Hematopoietic multipotent progenitor cell (in vitro differentiated cells): ENCODE data around the gene C4B. TPM values are rescaled to one million over a fixed set of nuclear protein-coding genes. Genes with fewer than 3 reads are reported as not detected.
"Not testable (repeated sequence)": the region's sequence is repeated elsewhere in the genome, so short reads cannot be mapped to it uniquely, and the experiment has no call there.

ENCODE experiments used
- DNase-seq, 3 donors: peaks; one replicate each; pipeline ENCODE4 v3.0.0-alpha.2; 2011 to 2015; ENCODE audit warnings: low read depth in 2 of 3, low spot score in 2 of 3
- total RNA-seq: library from RNA; depleted of rRNA; stranded (reverse); fragments of >200 nt; gene quantifications from one replicate; pipeline ENCODE4 v1.2.3, GENCODE V29; 2012

C4B gene
- total RNA-seq, 1 donor = 4.6 TPM

- peak; percentile 40 to 60 (median 48) for DNase-seq
Measured at GRCh38 chr6:32047855-32048766, 33.5 kb downstream of the C4B start.

DNA sequence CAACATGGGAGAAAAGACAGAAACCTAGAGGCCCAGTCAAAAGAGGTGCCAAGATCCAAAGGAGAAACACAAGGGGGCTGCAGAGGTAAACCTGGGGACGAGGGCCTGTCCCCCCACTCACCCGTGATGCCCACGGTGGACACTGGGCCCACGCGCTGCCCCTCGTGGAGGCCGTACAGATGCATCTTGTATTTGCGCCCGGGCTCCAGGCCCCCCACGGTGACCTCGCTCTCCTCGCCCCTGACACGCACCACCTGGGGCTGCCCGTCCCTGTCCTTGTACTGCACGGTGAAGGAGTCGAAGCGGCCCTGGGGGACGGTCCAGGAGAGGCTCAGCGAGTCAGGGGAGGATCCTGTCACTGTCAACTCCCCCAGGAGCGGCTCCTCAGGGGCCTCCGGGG is 34.6 kb downstream of the C4B start:
- not testable (repeated sequence) for DNase-seq

- not testable (repeated sequence) for DNase-seq
Measured at GRCh38 chr6:32049736-32050135, 35.1 kb downstream of the C4B start.

DNA sequence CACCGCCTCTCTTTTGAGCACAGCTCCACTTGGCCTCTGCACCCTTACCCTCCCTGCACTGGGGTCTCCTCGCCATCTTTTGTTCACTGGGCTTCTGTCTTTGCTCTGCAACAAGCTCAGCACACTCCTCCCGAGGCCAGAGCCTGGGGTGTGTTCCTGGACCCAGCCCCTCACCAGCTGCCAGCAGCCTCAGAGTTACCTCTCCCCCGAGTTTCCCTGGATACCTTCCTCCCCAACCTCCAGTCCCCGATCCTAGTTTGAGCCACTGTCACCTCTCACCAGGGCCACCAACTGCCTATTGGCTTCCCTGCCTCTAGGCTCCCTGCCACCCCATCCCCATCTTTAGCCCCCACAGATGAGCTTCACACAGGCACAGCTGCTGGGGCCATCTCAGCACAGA is 36.0 kb downstream of the C4B start:
- no peak for DNase-seq

DNA sequence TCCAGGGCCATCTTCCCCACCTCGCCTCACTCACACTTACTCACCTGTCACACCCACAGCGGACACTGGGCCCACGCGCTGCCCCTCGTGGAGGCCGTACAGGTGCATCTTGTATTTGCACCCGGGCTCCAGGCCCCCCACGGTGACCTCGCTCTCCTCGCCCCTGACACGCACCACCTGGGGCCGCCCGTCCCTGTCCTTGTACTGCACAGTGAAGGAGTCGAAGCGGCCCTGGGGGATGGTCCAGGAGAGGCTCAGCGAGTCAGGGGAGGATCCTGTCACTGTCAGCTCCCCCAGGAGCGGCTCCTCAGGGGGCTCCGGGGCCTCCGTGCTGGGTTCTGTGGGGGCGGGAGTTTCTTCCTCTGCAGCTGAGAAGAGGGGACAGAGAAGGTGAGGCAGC is 38.0 kb downstream of the C4B start:
- DNase-seq = not testable (repeated sequence)

- DNase-seq = not testable (repeated sequence)
Measured at GRCh38 chr6:32053314-32053713, 38.7 kb downstream of the C4B start.

DNA sequence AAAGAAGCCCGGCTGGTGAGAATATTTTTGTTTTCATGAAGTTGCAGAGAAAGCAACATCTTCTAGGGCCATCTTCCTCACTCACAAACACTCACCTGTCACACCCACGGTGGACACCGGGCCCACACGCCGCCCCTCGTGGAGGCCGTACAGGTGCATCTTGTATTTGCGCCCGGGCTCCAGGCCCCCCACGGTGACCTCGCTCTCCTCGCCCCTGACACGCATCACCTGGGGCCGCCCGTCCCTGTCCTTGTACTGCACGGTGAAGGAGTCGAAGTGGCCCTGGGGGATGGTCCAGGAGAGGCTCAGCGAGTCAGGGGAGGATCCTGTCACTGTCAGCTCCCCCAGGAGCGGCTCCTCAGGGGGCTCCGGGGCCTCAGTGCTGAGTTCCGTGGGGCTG is 41.2 kb downstream of the C4B start:
- not testable (repeated sequence) for DNase-seq

- no peak for DNase-seq
Measured at GRCh38 chr6:32056254-32056653, 41.7 kb downstream of the C4B start.

- DNase-seq = no peak
Measured at GRCh38 chr6:32057966-32058365, 43.4 kb downstream of the C4B start.

GRCh38 chr6:32058511-32058963 is 43.9 kb downstream of the C4B start:
- no peak for DNase-seq

DNA sequence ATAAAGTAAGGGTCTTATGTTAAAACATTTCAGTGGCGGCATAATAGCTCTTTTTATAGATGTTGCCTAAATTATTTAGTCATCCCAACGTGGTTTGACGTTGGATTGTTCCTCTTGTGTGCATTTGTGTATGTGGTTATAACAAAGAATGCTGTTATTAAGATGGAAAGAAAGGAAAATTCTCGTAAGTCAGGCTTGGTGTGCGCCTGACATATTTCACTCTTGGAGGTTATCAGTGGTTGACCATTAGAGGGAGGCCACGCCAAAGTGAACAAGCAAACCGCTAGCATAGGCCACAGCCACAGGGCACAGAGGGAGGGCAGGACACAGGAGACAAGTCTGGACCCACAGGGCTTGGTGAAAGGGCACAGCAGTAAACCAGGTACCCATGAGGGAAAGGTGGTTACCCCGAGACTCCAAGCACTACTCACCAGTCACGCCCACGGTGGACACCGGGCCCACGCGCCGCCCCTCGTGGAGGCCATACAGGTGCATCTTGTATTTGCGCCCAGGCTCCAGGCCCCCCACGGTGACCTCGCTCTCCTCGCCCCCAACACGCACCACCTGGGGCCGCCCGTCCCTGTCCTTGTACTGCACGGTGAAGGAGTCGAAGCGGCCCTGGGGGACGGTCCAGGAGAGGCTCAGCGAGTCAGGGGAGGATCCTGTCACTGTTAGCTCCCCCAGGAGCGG is 46.5 kb downstream of the C4B start:
- no peak for DNase-seq

GRCh38 chr6:32064706-32065105 is 50.1 kb downstream of the C4B start:
- no peak for DNase-seq

DNA sequence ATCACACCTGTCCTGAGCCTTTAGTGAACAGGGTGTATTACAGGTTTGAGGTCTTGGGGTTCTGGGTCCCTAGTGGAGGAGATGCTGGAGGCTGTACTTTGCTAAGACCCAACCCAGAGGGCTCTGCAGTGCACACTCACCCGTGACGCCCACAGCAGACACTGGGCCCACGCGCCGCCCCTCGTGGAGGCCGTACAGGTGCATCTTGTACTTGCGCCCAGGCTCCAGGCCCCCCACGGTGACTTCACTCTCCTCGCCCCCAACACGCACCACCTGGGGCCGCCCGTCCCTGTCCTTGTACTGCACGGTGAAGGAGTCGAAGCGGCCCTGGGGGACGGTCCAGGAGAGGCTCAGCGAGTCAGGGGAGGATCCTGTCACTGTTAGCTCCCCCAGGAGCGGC is 52.9 kb downstream of the C4B start:
- not testable (repeated sequence) for DNase-seq

DNA sequence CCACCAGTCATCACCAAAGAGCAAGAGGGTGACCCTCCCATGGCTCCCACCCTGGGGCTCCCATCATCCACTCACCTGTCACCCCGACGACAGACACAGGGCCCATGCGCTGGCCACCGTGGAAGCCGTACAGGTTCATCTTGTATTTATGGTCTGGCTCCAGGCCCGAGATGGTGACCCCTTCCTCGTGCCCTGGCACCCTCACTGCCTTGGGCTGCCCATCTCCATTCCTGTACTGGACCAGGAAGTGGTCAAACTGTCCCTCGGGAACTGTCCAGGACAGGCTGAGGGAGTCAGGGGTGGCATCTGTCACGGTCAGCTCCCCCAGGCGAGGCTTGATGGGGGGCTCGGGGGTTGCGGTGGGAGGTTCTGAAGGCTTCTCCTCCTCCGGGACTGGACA is 53.7 kb downstream of the C4B start:
- not testable (repeated sequence) for DNase-seq

GRCh38 chr6:32068867-32069266 is 54.3 kb downstream of the C4B start:
- DNase-seq = no peak

DNA sequence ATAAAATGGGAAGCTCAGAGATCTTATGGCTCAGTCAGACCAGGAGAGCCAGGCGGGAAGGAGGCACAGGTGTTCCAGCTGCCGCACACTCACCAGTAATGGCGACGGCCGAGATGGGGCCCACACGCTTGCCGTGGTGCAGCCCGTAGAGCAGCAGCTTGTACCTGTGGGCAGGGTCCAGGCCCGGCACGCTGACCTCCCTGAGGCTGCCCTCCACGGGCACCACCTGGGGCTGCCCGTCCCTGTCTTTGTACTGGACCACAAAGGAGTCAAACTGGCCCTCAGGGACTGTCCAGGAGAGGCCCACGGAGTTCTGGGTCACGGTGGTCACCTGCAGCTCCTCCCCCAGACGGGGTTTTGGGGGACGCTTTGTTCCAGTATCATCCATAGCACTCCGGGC is 54.9 kb downstream of the C4B start:
- no peak for DNase-seq

GRCh38 chr6:32069878-32070515 is 55.4 kb downstream of the C4B start:
- DNase-seq = no peak

GRCh38 chr6:32070814-32071543 is 56.4 kb downstream of the C4B start:
- DNase-seq = no peak

DNA sequence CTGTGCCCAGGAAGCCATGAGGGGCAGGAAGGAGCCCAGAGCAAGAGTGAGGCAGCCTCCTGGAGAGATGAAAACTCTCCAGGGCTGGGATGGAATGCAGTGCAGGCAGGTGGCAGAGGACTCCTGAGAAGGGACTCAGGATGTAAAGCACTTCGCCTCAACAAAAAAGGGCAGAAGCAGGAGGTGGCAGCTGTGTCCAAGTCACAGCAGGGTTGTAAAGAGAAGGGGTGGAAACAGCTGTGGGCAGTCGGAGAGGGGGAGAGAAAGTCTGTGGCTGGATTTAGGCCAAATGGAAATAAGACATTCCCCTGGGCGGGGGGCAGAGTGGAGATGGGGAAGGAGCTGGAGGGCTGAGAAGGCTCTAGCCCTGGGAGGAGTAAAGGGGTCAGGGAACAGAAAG is 58.5 kb downstream of the C4B start:
- DNase-seq = no peak

DNA sequence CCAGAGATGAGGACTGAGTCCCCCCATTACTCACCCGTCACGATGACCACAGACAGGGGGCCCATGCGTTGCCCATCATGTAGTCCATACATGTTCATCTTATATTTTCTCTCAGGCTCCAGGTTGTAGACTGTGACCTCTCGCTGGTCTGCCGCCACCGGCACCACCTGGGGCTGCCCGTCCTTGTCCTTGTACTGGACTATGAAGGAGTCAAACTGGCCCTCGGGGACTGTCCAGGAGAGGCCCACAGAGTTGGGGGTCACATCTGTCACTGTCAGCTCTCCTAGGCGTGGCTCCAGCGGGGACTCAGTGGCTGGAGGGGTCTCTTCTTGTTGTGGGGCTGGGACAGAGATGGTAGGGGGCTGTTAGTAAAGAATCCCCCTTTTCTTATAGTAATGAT is 59.0 kb downstream of the C4B start:
- DNase-seq = no peak
